ENCODE measurements around the gene PAM16. TPM values are rescaled to one million over a fixed set of nuclear protein-coding genes. Genes with fewer than 3 reads are reported as not detected.

The PAM16 gene
- total and polyA plus RNA-seq, 4 donors, result 14.0 to 70.5 (median 29.6) TPM

GRCh38 chr16:4367393-4367856 lies 16.3 kb upstream of the PAM16 start:
- Histone ChIP-seq H3K27ac (ENCODE audit: low read depth in 1 of 2, low read length in 2 of 2) (no peak overlapping the region), H3K9me3 (ENCODE audit: control insufficient read depth in 4 of 4, low read length in 3 of 4) (no peaks in the 10 kb centered on the region), H3K9ac (ENCODE audit: low read depth in 1 of 2, low read length in 2 of 2) (no peak overlapping the region), H3K36me3 (ENCODE audit: control insufficient read depth in 4 of 4, insufficient read depth in 3 of 4, low read depth in 1 of 4, low read length in 3 of 4) (peaks cover 0 to 4% (median 1%) of the 10 kb centered on the region in 4 donors), H3K4me3 (ENCODE audit: low read depth in 1 of 3, low read length in 3 of 3) (no peak overlapping the region), H3K27me3 (ENCODE audit: control insufficient read depth in 4 of 4, insufficient read depth in 4 of 4, low read length in 3 of 4) (no peaks in the 10 kb centered on the region), H3K4me1 (ENCODE audit: control insufficient read depth in 4 of 4, insufficient read depth in 4 of 4, low read length in 3 of 4) (peaks cover 5 to 23% (median 16%) of the 10 kb centered on the region in 4 donors)
- TF ChIP-seq CTCF (IDR thresholded peaks at IDR 0.05; ENCODE audit: low read depth, low read length, missing input control), result no peak
- TF ChIP-seq JUND (IDR thresholded peaks at IDR 0.05), result no peak
- no peak for TF ChIP-seq REST (IDR thresholded peaks at IDR 0.05)
- no peak for DNase-seq (ENCODE audit: low spot score)
- 93% methylated on average over 5 of the region's 5 CpGs for WGBS

GRCh38 chr16:4366016-4366415 lies 14.9 kb upstream of the PAM16 start:
- 95% methylated on average over 13 of the region's 13 CpGs for WGBS
- Histone ChIP-seq H3K4me1 (ENCODE audit: control insufficient read depth in 4 of 4, insufficient read depth in 4 of 4, low read length in 3 of 4) (peaks cover 5 to 15% (median 10%) of the 10 kb centered on the region in 4 donors), H3K4me3 (ENCODE audit: low read depth in 1 of 3, low read length in 3 of 3) (no peak overlapping the region), H3K36me3 (ENCODE audit: control insufficient read depth in 4 of 4, insufficient read depth in 3 of 4, low read depth in 1 of 4, low read length in 3 of 4) (peaks cover 0 to 4% (median 2%) of the 10 kb centered on the region in 4 donors), H3K27me3 (ENCODE audit: control insufficient read depth in 4 of 4, insufficient read depth in 4 of 4, low read length in 3 of 4) (no peaks in the 10 kb centered on the region), H3K27ac (ENCODE audit: low read depth in 1 of 2, low read length in 2 of 2) (no peak overlapping the region), H3K9me3 (ENCODE audit: control insufficient read depth in 4 of 4, low read length in 3 of 4) (no peaks in the 10 kb centered on the region), H3K9ac (ENCODE audit: low read depth in 1 of 2, low read length in 2 of 2) (no peak overlapping the region)
- TF ChIP-seq YY1 (IDR thresholded peaks at IDR 0.05) (no peak), ATF3 (IDR thresholded peaks at IDR 0.05) (no peak), FOXA1 (IDR thresholded peaks at IDR 0.05) (no peak), REST (IDR thresholded peaks at IDR 0.05) (no peak), MAX (IDR thresholded peaks at IDR 0.05) (no peak)
- no peak for DNase-seq (ENCODE audit: low spot score)
